H1 (cell line): ENCODE data around the gene LRP8.

ENCODE experiments used
- JUN ChIP-seq: IDR thresholded peaks from 2 replicates; pipeline ENCODE4 v1.6.1; 2011; ENCODE audit warnings: low read depth, mild to moderate bottlenecking, improper control_type of control experiment, low read length
- POLR2AphosphoS5 ChIP-seq: IDR thresholded peaks from 2 replicates; pipeline ENCODE4 v1.6.1; 2011; ENCODE audit warnings: low read depth, low read length
- TBP ChIP-seq: IDR thresholded peaks from 2 replicates; pipeline ENCODE4 v1.6.1; 2011; ENCODE audit warnings: low read depth, low read length, improper control_type of control experiment
- YY1 ChIP-seq: IDR thresholded peaks from 2 replicates; pipeline ENCODE4 v1.6.1; 2011; ENCODE audit warnings: low read depth, mild to moderate bottlenecking, low read length
- TF ChIP-seq, protein P1 (sequence below), 3 experiments: IDR thresholded peaks; 1 replicate in 2 of 3; 2 replicates in 1 of 3; pipeline versions ENCODE4 v1.5.1 to v1.6.1; 2011; ENCODE audit warnings: low read length in 3 of 3, mild to moderate bottlenecking in 3 of 3, inconsistent platforms in 2 of 3, low read depth in 1 of 3, moderate library complexity in 1 of 3; ENCODE audit not compliant: insufficient read depth in 1 of 3; ENCODE audit errors: control extremely low read depth in 1 of 3

DNA sequence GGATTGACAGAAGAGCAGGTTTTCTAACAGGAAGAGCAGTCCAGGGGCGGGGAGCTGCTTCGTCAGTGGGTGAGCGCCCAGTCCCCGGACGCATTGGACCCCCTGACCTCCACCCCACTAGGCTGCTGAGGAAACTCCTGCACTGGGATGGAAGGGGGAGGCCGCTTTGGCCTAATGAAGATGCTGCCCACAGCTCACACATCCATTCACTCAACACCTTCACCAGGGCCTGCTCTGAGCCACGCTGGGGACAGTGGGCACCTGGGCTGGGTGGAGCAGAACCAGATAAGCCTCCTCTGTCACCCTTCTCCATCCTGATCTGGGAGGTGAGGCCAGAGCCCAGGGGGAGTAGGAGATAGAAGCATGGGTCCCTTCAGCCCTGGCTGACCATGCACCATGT, 13.3 kb downstream of the LRP8 start:
- TF ChIP-seq JUN = no peak
- TF ChIP-seq YY1 = no peak
- TF ChIP-seq POLR2AphosphoS5 = no peak
- TF ChIP-seq, protein P1, sequence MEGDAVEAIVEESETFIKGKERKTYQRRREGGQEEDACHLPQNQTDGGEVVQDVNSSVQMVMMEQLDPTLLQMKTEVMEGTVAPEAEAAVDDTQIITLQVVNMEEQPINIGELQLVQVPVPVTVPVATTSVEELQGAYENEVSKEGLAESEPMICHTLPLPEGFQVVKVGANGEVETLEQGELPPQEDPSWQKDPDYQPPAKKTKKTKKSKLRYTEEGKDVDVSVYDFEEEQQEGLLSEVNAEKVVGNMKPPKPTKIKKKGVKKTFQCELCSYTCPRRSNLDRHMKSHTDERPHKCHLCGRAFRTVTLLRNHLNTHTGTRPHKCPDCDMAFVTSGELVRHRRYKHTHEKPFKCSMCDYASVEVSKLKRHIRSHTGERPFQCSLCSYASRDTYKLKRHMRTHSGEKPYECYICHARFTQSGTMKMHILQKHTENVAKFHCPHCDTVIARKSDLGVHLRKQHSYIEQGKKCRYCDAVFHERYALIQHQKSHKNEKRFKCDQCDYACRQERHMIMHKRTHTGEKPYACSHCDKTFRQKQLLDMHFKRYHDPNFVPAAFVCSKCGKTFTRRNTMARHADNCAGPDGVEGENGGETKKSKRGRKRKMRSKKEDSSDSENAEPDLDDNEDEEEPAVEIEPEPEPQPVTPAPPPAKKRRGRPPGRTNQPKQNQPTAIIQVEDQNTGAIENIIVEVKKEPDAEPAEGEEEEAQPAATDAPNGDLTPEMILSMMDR (IDR thresholded peaks at IDR 0.05; ENCODE audit: control extremely low read depth in 1 of 3, insufficient read depth in 1 of 3, low read depth in 1 of 3, low read length in 3 of 3) = no peak
- TF ChIP-seq TBP = no peak
